ENCODE measurements around the gene SPATS2L.

The SPATS2L gene

DNA sequence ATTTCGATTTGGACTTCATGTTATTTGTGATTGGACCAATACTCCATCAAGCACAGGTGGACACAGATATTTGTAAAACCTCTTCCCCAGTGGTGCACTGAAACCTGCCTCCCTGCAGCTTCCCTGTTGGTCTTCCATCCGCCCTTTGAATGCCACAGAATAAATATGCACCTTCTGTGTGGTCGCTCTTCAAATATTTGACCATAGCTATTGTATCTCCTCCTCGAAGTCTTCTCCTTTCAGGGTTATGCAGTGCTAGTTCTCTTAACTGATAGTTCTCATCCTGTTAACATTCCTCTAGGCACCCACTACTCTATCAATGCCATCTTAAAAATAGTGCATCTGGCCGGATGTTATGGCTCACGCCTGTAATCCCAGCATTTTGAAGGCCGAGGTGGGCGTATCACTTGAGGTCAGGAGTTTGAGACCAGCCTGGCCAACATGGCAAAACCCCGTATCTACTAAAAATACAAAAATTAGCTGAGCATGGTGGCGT, 12.5 kb downstream of the SPATS2L start:
- DNase-seq (ENCODE audit: low spot score) (no peak), ATAC-seq (ENCODE audit: low read depth) (no peak)
- Histone ChIP-seq H3K4me3 (ENCODE audit: severe bottlenecking) (no peak overlapping the region), H3K27me3 (ENCODE audit: insufficient read depth, poor library complexity, severe bottlenecking) (no peaks in the 10 kb centered on the region), H3K27ac (ENCODE audit: poor library complexity, severe bottlenecking) (peak overlapping the region; percentile 46), H3K4me1 (ENCODE audit: insufficient read depth, poor library complexity, severe bottlenecking) (peaks cover 39% of the 10 kb centered on the region), H3K36me3 (ENCODE audit: low read depth) (no peaks in the 10 kb centered on the region), H3K9me3 (ENCODE audit: severe bottlenecking) (no peaks in the 10 kb centered on the region)
- TF ChIP-seq, protein P1, sequence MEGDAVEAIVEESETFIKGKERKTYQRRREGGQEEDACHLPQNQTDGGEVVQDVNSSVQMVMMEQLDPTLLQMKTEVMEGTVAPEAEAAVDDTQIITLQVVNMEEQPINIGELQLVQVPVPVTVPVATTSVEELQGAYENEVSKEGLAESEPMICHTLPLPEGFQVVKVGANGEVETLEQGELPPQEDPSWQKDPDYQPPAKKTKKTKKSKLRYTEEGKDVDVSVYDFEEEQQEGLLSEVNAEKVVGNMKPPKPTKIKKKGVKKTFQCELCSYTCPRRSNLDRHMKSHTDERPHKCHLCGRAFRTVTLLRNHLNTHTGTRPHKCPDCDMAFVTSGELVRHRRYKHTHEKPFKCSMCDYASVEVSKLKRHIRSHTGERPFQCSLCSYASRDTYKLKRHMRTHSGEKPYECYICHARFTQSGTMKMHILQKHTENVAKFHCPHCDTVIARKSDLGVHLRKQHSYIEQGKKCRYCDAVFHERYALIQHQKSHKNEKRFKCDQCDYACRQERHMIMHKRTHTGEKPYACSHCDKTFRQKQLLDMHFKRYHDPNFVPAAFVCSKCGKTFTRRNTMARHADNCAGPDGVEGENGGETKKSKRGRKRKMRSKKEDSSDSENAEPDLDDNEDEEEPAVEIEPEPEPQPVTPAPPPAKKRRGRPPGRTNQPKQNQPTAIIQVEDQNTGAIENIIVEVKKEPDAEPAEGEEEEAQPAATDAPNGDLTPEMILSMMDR (IDR thresholded peaks at IDR 0.05; ENCODE audit: poor library complexity, severe bottlenecking): no peak

DNA sequence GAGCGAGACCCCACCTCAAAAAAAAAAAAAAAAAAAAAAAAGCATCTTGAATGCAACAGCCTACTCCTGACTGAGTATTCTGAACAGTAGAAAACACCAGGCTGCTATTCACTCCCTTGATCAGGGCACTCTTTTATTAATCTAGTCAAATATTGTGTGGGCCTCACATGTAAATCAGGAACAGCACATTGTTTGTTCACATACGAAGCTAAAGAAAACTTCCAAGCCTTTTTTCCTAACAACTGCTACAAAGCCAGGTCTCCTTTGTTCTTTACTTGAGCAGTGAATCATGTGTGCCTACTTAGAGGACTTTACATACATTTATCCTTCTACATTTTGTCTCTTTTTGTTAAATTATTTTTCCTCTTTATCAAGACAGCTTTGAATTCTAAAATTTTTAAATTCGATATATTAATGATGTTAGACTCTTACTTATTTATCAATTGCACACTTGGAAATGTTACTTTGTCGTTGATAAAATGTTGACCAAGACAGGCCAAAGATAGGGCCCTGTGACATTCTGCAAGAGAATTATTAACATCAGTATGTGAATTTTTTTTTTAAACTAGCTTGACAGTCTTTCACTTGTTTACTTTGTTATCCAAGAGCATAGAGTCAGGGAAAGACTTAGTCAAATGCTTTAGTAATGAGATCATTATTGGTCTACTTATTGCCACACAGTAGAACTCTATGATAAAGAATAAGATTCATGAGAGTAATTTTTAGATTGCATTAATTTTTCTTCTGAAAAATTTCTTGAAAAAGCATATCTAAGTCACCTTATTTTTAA, 13.2 kb downstream of the SPATS2L start:
- no peak for DNase-seq (ENCODE audit: low spot score)
- Histone ChIP-seq H3K27me3 (ENCODE audit: insufficient read depth, poor library complexity, severe bottlenecking) (no peaks in the 10 kb centered on the region), H3K4me3 (ENCODE audit: severe bottlenecking) (no peak overlapping the region), H3K9me3 (ENCODE audit: severe bottlenecking) (no peaks in the 10 kb centered on the region), H3K4me1 (ENCODE audit: insufficient read depth, poor library complexity, severe bottlenecking) (peaks cover 37% of the 10 kb centered on the region), H3K36me3 (ENCODE audit: low read depth) (no peaks in the 10 kb centered on the region), H3K27ac (ENCODE audit: poor library complexity, severe bottlenecking) (peak overlapping the region; percentile 46)
- TF ChIP-seq, protein P1 (IDR thresholded peaks at IDR 0.05; ENCODE audit: poor library complexity, severe bottlenecking): no peak
- peak; percentile 87 for ATAC-seq (ENCODE audit: low read depth)

GRCh38 chr2:200320344-200320743, 13.9 kb downstream of the SPATS2L start:
- H3K36me3 ChIP-seq (ENCODE audit: low read depth): no peaks in the 10 kb centered on the region
- peak overlapping the region; percentile 46 for H3K27ac ChIP-seq (ENCODE audit: poor library complexity, severe bottlenecking)
- TF ChIP-seq, protein P1 (IDR thresholded peaks at IDR 0.05; ENCODE audit: poor library complexity, severe bottlenecking): no peak
- ATAC-seq (ENCODE audit: low read depth) (peak; percentile 24; the same call in 1 of the 3 replicates), DNase-seq (ENCODE audit: low spot score) (no peak)
- H3K27me3 ChIP-seq (ENCODE audit: insufficient read depth, poor library complexity, severe bottlenecking): no peaks in the 10 kb centered on the region
- H3K4me3 ChIP-seq (ENCODE audit: severe bottlenecking): no peak overlapping the region
- H3K4me1 ChIP-seq (ENCODE audit: insufficient read depth, poor library complexity, severe bottlenecking): peaks cover 31% of the 10 kb centered on the region
- H3K9me3 ChIP-seq (ENCODE audit: severe bottlenecking): no peaks in the 10 kb centered on the region

DNA sequence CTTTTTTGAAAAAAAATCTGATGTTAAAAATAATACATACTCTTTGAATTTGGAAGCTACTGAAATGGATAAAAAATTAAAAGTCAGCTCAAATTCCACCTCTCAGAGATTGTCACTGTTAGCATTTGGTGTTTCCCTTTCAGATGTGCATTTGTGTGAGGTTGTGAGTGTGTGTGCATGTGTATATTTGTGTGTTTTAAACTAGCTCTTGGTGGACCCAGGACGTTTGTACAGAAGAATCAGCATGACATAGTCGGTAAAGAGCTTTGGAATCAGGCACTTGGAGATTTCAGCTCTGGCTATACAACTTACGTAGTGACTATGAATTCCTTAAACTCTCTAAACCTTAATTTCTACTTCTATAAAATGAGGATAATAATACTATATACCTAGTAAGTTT, 14.5 kb downstream of the SPATS2L start:
- no peaks in the 10 kb centered on the region for H3K9me3 ChIP-seq (ENCODE audit: severe bottlenecking)
- DNase-seq (ENCODE audit: low spot score): no peak
- no peak for ATAC-seq (ENCODE audit: low read depth)
- no peaks in the 10 kb centered on the region for H3K36me3 ChIP-seq (ENCODE audit: low read depth)
- H3K4me1 ChIP-seq (ENCODE audit: insufficient read depth, poor library complexity, severe bottlenecking): peaks cover 29% of the 10 kb centered on the region
- H3K27me3 ChIP-seq (ENCODE audit: insufficient read depth, poor library complexity, severe bottlenecking): no peaks in the 10 kb centered on the region
- H3K4me3 ChIP-seq (ENCODE audit: severe bottlenecking): no peak overlapping the region
- peak overlapping the region; percentile 46 for H3K27ac ChIP-seq (ENCODE audit: poor library complexity, severe bottlenecking)
- TF ChIP-seq, protein P1 (IDR thresholded peaks at IDR 0.05; ENCODE audit: poor library complexity, severe bottlenecking): no peak
